SK-N-MC (cell line): ENCODE data around the gene GNAI3.
A peak's percentile ranks its signal among the peaks of the same experiment; 100 is the strongest.

Experiments
- DNase-seq: peaks from one replicate; pipeline ENCODE4 v3.0.0-alpha.2; 2011; ENCODE audit warnings: low read depth, low spot score
- H3K27ac ChIP-seq: fragments of 200-600 bp; sonication (generic); 2 replicates; pipeline ENCODE4 v1.5.1; 2016; ENCODE audit warnings: mixed run types
- H3K36me3 ChIP-seq: fragments of 200-600 bp; sonication (generic); 2 replicates; pipeline ENCODE4 v1.6.1; 2017; ENCODE audit warnings: antibody characterized with exemption, low read length, mixed read lengths; ENCODE audit not compliant: insufficient read depth
- H3K4me3 ChIP-seq: fragments of 200-600 bp; sonication (generic); 2 replicates; pipeline ENCODE4 v1.5.1; 2016
- H3K9ac ChIP-seq: fragments of 200-600 bp; sonication (generic); 2 replicates; pipeline ENCODE4 v1.8.0; 2017; ENCODE audit warnings: mixed run types, mixed read lengths; ENCODE audit not compliant: insufficient read length
- H3K9me3 ChIP-seq: fragments of 200-600 bp; sonication (generic); 2 replicates; pipeline ENCODE4 v1.6.1; 2017; ENCODE audit warnings: low read depth, mild to moderate bottlenecking, antibody characterized with exemption, low read length, moderate library complexity, mixed read lengths
- EZH2 ChIP-seq: fragments of 200-600 bp; sonication (generic); IDR thresholded peaks from one replicate; pipeline ENCODE4 v1.6.1; 2017; ENCODE audit warnings: antibody characterized with exemption
- FOXP2 ChIP-seq: optimal IDR thresholded peaks from 2 replicates; pipeline ENCODE3; 2011; ENCODE audit warnings: mild to moderate bottlenecking, moderate library complexity; ENCODE audit not compliant: insufficient read depth; ENCODE audit errors: extremely low read length, control extremely low read depth
- POLR2AphosphoS5 ChIP-seq: IDR thresholded peaks from 2 replicates; pipeline ENCODE4 v1.6.1; 2012; ENCODE audit warnings: mild to moderate bottlenecking, low read depth, low read length, borderline replicate concordance

GNAI3 gene

DNA sequence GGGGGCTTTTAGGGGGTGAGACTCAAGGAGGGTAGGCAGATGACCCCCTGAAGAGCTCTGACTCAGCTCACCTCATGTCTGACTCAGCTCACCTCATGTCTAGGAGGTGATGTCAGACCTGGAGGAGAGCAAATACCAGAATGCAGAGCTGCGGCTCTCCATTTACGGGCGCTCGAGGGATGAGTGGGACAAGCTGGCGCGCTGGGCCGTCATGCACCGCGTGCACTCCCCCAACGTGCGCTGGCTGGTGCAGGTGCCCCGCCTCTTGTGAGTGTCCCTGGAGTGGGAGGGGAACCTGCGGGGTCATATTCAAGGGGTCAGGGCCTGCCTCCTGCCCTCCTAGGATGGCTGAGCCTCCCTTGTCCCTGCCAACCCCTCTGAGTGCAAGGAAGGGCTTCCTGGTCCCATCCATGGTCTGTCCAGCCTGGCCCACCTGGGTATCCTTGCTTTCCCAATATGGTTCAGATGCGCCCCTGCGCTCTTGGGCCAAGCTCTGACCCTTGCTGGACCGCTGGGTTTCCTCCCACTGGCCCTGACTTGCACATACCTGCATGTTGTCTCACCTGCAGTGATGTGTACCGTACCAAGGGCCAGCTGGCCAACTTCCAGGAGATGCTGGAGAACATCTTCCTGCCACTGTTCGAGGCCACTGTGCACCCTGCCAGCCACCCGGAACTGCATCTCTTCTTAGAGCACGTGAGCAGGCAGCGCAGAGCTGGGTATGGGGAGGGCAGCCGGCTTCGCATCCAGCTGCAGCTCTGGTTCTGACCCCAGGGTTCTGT is 80.3 kb downstream of the GNAI3 start:
- Histone ChIP-seq H3K36me3 (peaks cover 44% of the 10 kb centered on the region; the same call in 1 of the 2 replicates), H3K27ac (no peak overlapping the region), H3K9ac (no peak overlapping the region), H3K4me3 (no peak overlapping the region), H3K9me3 (no peaks in the 10 kb centered on the region)
- TF ChIP-seq EZH2 (no peak), FOXP2 (no peak), POLR2AphosphoS5 (no peak)
- no peak for DNase-seq

DNA sequence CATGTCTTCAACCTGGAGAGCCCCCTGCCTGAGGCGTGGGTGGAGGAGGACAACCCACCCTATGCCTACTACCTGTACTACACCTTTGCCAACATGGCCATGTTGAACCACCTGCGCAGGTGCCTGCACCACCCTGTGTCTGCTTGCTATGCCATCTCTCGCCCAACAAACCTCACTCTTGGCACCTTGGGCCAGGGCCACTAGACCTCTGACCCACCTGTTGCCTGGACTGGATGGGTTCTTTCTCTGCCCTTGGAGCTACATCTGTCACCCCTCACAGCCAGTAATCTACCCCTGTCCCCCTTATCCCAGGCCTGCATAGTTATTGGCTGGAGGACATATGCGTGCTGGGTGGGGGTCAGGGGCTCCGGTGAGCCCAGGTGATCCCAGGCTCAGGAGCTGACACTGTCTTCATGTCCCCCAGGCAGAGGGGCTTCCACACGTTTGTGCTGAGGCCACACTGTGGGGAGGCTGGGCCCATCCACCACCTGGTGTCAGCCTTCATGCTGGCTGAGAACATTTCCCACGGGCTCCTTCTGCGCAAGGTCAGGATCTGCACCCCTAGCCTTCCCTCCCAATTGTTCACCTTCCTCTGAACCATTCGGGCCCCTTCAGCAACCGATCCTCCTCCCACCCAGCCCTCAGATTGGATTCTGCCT is 81.1 kb downstream of the GNAI3 start:
- H3K36me3 ChIP-seq: peaks cover 44% of the 10 kb centered on the region; the same call in 1 of the 2 replicates
- H3K9ac ChIP-seq: no peak overlapping the region
- TF ChIP-seq POLR2AphosphoS5 (no peak), FOXP2 (no peak), EZH2 (no peak)
- no peak overlapping the region for H3K4me3 ChIP-seq
- H3K9me3 ChIP-seq: no peaks in the 10 kb centered on the region
- DNase-seq: no peak
- H3K27ac ChIP-seq: no peak overlapping the region

DNA sequence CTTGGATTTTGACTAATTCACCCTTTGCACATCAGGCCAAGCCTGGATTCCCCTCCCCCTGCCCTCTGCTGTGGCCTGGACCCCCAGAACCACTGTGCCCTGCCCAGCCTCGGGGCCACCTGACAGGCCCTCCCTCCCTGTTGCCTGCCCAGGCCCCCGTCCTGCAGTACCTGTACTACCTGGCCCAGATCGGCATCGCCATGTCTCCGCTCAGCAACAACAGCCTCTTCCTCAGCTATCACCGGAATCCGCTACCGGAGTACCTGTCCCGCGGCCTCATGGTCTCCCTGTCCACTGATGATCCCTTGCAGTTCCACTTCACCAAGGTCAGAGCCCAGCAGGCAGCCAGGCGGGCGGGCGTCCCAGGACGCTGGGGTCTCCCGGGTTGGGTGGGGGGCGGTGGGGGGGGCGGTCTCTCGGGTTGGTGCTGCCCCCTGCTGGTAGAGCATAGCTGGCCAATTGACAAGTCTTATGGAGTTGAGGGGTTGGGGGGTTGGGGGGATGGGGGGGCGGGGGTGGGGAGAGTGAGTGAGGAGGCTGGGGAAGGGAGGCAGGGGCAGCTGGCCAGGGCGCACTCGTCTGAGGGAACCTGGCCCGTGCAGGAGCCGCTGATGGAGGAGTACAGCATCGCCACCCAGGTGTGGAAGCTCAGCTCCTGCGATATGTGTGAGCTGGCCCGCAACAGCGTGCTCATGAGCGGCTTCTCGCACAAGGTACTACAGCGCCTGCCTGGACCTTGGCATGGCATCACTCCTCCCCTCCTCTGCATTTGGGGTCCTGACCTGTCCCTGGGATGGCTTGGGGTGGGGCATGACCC is 81.9 kb downstream of the GNAI3 start:
- no peak overlapping the region for H3K27ac ChIP-seq
- no peak for DNase-seq
- TF ChIP-seq POLR2AphosphoS5: no peak
- no peak for TF ChIP-seq FOXP2
- no peak for TF ChIP-seq EZH2
- no peak overlapping the region for H3K4me3 ChIP-seq
- H3K9me3 ChIP-seq: no peaks in the 10 kb centered on the region
- H3K36me3 ChIP-seq: peaks cover 44% of the 10 kb centered on the region; the same call in 1 of the 2 replicates
- no peak overlapping the region for H3K9ac ChIP-seq

DNA sequence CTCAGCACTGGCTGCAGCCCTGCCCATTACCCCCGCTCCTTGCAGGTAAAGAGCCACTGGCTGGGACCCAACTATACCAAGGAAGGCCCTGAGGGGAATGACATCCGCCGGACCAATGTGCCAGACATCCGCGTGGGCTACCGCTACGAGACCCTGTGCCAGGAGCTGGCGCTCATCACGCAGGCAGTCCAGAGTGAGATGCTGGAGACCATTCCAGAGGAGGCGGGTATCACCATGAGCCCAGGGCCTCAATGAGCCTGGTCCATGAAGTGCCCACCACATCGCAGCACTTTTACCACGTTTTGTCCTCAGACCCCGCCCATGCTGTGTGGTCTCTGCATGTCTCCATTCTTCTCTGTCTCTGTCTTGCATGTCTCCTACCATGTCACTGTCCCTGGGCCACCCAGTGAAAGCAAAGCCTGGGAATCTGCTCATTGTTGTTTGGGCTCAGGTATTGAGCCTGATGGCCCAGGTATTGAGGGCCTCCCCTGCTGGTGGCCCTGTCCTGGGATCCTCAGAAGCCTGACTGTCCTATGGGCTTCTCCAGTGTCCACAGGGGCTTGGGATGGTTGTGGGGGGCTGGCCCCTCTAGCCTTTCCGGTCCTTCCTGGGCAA is 82.6 kb downstream of the GNAI3 start:
- H3K4me3 ChIP-seq: no peak overlapping the region
- H3K9me3 ChIP-seq: no peaks in the 10 kb centered on the region
- peaks cover 44% of the 10 kb centered on the region; the same call in 1 of the 2 replicates for H3K36me3 ChIP-seq
- no peak for TF ChIP-seq POLR2AphosphoS5
- no peak for TF ChIP-seq FOXP2
- TF ChIP-seq EZH2: no peak
- H3K27ac ChIP-seq: no peak overlapping the region
- no peak for DNase-seq
- no peak overlapping the region for H3K9ac ChIP-seq

DNA sequence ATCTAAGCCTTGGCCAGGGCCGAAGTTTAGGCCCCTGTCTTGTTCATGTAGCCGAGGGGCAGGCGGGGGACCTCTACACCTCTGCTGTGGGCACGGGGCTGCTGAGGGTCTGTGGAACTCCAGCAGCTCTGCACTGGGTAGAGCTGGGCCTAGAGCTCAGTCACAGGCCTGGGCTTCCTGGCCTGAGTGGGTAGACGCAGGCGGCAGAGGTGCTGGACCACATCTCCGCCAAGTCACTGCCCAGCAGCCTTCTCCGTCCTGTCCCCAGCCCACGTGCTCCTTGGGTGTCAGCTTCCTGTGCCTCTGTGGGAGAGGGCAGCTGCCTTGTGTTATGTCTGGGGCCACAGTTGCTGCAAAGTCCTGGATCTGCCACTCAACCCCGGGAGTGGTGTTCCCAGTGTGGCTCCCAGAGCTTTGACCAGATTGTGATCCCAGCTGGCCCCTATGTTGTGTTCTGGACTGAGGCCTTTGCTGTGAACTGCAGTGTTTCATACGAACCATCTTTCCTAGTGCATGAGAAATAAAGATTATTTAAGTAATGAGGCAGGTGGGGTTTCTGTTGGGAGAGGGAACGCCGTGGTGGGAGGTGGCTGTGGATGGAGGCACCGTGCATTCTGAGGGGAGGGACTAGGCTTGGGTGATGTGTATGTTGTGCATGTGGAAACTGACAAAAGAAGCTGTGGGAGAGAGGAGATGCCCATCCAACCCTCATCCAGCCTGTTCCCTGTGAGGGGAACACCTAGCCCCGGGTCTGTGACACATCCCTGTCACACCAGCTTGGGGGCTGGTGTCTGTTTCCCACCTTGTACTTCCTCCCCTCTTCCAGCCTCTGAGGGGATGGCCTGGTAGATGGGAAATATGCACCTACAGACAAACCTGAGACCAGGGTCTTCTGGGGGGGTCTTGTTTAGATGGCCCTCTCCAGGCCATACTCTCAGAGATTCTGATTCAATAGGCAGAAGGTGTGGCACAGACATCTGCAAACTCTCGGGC is 83.4 kb downstream of the GNAI3 start:
- Histone ChIP-seq H3K27ac (no peak overlapping the region), H3K4me3 (no peak overlapping the region), H3K36me3 (peaks cover 41% of the 10 kb centered on the region; the same call in 1 of the 2 replicates), H3K9me3 (no peaks in the 10 kb centered on the region), H3K9ac (no peak overlapping the region)
- DNase-seq: no peak
- TF ChIP-seq POLR2AphosphoS5 (no peak), EZH2 (no peak), FOXP2 (no peak)

DNA sequence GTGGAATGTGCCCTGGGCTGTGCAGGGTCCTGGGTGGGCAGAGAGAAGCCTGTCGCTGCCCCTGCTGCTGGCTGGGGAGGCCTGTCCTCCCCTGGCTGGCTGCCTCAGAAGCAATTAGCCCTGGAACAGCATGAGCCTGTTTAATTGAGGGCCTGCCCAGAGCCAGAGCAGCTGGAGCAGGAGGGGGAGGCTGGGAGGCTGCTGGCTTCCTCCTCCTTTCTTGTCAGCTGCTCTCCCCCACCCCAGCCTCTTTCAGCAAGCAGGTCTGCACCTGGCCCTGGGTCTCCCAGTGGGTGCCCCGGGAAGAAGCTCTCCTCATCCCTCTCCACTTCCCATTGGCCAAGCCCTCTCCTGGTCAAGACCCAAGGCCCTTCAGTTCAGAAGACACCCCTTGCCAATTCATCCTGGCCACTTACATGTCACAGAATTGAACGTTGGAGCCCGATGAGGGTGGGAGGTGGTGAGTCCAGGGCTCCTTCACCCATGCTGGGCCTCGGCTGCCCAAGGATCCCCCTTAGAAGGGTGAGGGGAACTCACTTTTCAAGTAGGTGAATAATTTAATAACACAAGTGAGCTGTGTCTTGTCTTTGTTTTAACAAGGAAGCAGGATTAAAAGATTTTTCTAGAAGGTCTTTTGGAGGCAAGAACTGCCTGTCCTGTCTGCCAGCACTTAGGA is 84.4 kb downstream of the GNAI3 start:
- DNase-seq: no peak
- Histone ChIP-seq H3K9ac (no peak overlapping the region), H3K27ac (0 out of 2 replicates have a peak overlapping the region, but pooled peaks have one; percentile 12), H3K36me3 (peaks cover 36% of the 10 kb centered on the region; the same call in 1 of the 2 replicates), H3K9me3 (no peaks in the 10 kb centered on the region), H3K4me3 (no peak overlapping the region)
- TF ChIP-seq POLR2AphosphoS5 (no peak), EZH2 (no peak), FOXP2 (no peak)

DNA sequence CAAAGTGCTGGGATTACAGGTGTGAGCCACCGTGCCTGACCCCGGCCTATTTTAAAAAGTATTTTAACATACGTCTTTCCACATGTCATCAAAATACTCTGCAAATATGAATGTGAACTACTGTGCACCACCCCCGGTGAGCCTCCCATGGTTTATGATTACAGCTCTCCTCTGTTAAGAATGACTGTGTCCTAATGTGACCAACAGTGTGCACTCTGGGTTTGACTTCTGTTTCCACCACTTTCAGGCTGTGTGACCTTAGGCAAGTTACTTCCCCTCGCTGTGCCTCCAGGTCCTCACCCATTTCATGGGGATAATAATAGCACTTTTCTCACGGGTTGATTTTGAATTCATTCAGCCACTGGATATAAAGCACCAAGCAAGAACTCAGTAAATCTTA is 85.9 kb downstream of the GNAI3 start:
- DNase-seq: no peak
- Histone ChIP-seq H3K9me3 (no peaks in the 10 kb centered on the region), H3K4me3 (no peak overlapping the region), H3K36me3 (peaks cover 22% of the 10 kb centered on the region; the same call in 1 of the 2 replicates), H3K27ac (no peak overlapping the region), H3K9ac (no peak overlapping the region)
- TF ChIP-seq FOXP2: no peak
- no peak for TF ChIP-seq EZH2
- TF ChIP-seq POLR2AphosphoS5: no peak
